ENCODE data around the gene RUBCN.

The RUBCN gene

GRCh38 chr3:197736491-197737318, at the start of gene RUBCN:
TSS of gene RUBCN (minus strand) at chr3:197736904. CDS start at chr3:197736719, 185 bp downstream.
- peak; percentile 92 for DNase-seq (ENCODE audit: low spot score)

GRCh38 chr3:197784019-197784585, 47.4 kb upstream of the RUBCN start:
- DNase-seq (ENCODE audit: low spot score): no peak

GRCh38 chr3:197782230-197782629, 45.5 kb upstream of the RUBCN start:
- DNase-seq (ENCODE audit: low spot score): no peak

GRCh38 chr3:197775317-197775716, 38.6 kb upstream of the RUBCN start:
- DNase-seq (ENCODE audit: low spot score): no peak

GRCh38 chr3:197761784-197762183, 25.1 kb upstream of the RUBCN start:
- no peak for DNase-seq (ENCODE audit: low spot score)

- no peak for DNase-seq (ENCODE audit: low spot score)
Observed at GRCh38 chr3:197758512-197758911, 21.8 kb upstream of the RUBCN start.

GRCh38 chr3:197756704-197757103, 20.0 kb upstream of the RUBCN start:
- DNase-seq (ENCODE audit: low spot score): no peak

GRCh38 chr3:197753263-197753662, 16.6 kb upstream of the RUBCN start:
- no peak for DNase-seq (ENCODE audit: low spot score)

- no peak for DNase-seq (ENCODE audit: low spot score)
Observed at GRCh38 chr3:197752107-197752506, 15.4 kb upstream of the RUBCN start.

GRCh38 chr3:197750858-197751737, 14.4 kb upstream of the RUBCN start:
- peak; percentile 16 for DNase-seq (ENCODE audit: low spot score)

- DNase-seq (ENCODE audit: low spot score): peak; percentile 56
Observed at GRCh38 chr3:197750396-197750831, 13.7 kb upstream of the RUBCN start.

GRCh38 chr3:197749601-197750395, 13.1 kb upstream of the RUBCN start, which contains the start of gene FYTTD1:
TSS of gene FYTTD1 (plus strand) at chr3:197749883. CDS start at chr3:197749972, 89 bp downstream.
- DNase-seq (ENCODE audit: low spot score): peak; percentile 89

- no peak for DNase-seq (ENCODE audit: low spot score)
Observed at GRCh38 chr3:197749315-197749600, 12.6 kb upstream of the RUBCN start.

- no peak for DNase-seq (ENCODE audit: low spot score)
Observed at GRCh38 chr3:197748597-197749314, 12.1 kb upstream of the RUBCN start.

- DNase-seq (ENCODE audit: low spot score): no peak
Observed at GRCh38 chr3:197746801-197747237, 10.1 kb upstream of the RUBCN start.

- DNase-seq (ENCODE audit: low spot score): no peak
Observed at GRCh38 chr3:197746209-197746608, 9.5 kb upstream of the RUBCN start.

- no peak for DNase-seq (ENCODE audit: low spot score)
Observed at GRCh38 chr3:197742787-197743186, 6.1 kb upstream of the RUBCN start.

- DNase-seq (ENCODE audit: low spot score): no peak
Observed at GRCh38 chr3:197737749-197738462, 1.2 kb upstream of the RUBCN start.

- DNase-seq (ENCODE audit: low spot score): no peak
Observed at GRCh38 chr3:197737319-197737649, 580 bp upstream of the RUBCN start.

- no peak for DNase-seq (ENCODE audit: low spot score)
Observed at GRCh38 chr3:197736010-197736490, 654 bp downstream of the RUBCN start.

Data from CD4-positive, alpha-beta T cell treated with Interleukin-15 for 4 hours (primary cell).